ENCODE results near the gene IFIT3.
"Not testable (repeated sequence)": the region's sequence is repeated elsewhere in the genome, so short reads cannot be mapped to it uniquely, and the experiment has no call there.

Gene IFIT3

DNA sequence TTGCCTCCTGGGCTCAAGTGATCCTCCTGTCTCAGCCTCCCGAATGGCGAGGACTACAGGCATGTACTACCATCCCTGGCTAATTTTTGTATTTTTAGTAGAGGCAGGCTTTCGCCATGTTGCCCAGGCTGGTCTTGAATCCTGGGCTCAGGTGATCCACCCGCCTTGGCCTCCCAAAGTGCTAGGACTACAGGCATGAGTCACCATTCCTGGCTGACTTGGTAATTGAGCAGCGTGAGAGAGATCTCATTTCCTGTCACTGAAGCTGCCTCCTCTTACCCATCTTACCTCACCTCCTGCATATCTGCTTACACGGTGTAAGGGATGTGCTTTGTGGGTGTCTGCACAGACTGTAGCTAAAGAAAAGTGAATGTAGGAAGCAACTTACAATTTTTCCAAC lies 9.7 kb downstream of the IFIT3 start:
- DNase-seq = no peak

DNA sequence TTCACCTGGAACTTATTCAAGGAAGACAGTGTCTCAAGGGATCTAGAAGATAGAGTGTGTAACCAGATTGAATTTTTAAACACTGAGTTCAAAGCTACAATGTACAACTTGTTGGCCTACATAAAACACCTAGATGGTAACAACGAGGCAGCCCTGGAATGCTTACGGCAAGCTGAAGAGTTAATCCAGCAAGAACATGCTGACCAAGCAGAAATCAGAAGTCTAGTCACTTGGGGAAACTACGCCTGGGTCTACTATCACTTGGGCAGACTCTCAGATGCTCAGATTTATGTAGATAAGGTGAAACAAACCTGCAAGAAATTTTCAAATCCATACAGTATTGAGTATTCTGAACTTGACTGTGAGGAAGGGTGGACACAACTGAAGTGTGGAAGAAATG lies 10.9 kb downstream of the IFIT3 start:
- no peak for DNase-seq

DNA sequence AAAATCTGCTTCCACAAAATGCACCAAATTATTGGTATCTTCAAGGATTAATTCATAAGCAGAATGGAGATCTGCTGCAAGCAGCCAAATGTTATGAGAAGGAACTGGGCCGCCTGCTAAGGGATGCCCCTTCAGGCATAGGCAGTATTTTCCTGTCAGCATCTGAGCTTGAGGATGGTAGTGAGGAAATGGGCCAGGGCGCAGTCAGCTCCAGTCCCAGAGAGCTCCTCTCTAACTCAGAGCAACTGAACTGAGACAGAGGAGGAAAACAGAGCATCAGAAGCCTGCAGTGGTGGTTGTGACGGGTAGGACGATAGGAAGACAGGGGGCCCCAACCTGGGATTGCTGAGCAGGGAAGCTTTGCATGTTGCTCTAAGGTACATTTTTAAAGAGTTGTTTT lies 12.1 kb downstream of the IFIT3 start:
- DNase-seq = no peak

DNA sequence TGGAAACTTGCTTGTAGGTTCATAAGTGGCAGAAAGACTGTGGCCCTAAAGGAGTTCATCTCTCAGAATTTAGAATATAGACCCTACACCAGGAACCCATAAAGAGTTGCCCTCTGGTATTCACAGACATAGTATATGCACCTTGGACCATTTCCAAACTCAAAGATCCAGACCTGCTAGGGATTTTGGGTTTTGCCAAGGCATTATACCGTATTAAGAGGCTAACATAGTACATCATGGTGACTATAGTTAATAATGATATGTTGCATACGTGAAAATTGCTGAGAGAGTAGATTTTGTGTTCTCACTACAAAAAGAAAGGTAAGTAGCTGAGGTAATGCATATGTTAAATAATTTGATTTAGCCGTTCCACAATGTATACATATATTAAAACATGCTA lies 13.9 kb downstream of the IFIT3 start:
- no peak for DNase-seq

DNA sequence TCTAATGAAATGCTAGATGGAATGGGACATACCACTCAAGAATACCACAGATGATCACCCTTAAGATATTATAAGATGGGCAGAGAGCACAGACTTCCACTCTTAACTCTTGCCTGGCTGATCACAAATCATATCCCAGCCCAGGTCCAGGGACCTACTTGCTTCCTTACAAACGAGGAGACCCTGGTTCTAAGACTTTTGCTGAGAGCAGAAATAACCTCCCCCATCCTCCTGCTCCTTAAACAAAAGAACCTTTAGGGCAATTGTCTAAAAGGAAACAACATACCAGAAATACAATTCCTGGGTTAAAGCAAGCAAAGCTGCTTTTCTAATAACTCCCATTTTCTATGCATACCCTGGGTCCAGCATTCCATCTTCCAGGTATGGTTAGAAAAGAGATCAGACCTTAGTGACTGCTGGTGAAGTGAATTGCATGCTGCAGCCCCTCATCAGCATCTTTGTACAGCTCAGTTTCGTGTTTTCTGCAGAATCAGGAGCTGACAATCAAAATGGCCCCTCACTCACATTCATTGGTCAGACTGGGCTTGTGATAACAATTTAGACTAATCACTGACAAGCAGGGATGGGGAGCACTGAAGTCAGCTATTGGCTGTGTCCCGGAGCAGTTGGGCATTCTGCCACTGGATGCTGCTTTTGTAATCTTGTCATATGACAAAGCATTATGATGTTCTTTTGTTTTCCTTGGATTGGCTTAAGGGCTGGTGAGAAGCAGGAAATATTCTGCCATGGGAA lies 14.6 kb downstream of the IFIT3 start:
- DNase-seq = no peak

DNA sequence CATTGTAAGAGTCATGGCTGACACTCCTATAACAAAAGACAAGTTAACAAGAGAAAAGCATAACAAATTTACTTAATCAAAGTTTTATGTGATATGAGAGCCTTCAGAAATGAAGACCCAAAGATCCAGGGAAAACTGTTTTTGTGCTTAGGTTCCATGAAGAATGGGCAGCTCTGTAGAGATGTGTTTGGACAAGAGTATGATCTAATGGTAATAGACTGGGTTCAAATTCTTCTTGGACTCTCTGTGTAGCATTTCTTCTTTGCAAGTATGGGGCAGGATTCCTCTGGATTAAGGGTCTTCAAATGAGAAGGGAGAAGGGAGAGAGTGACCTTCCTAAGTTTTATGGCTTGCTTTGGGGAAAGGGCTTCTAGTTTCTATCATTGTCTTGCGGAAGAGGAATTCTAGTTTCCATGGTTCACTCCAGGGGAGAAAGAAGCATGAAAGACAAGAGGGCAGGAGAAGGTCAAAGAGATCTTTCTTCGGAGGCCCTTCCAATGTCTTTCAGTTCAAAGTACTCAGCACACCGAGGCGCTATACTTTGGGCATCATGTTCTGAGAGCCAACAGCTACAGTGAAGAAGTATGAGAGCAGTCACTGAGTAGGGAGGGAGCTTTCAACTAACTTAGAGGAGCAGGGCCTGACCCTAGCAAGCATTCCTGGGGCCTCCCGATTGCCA lies 15.4 kb downstream of the IFIT3 start:
- no peak for DNase-seq

DNA sequence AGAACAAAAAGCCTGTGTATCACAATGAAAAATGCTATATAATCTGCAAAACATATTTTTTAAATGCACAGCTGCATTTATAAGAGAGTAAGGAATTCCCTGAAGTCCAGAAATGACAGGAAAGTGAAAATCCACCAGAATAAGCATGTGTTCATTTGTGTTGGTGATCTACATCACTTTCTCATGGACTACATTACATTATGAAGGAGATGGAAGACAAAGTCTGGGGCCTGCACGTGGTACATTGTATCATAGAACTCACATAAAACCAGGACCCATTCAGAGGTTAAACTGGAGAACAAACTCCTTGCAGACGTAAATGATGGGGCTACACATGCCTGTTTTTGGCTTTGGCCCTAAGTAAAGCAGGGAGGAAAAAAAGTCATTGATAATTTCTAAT lies 16.4 kb downstream of the IFIT3 start:
- no peak for DNase-seq

DNA sequence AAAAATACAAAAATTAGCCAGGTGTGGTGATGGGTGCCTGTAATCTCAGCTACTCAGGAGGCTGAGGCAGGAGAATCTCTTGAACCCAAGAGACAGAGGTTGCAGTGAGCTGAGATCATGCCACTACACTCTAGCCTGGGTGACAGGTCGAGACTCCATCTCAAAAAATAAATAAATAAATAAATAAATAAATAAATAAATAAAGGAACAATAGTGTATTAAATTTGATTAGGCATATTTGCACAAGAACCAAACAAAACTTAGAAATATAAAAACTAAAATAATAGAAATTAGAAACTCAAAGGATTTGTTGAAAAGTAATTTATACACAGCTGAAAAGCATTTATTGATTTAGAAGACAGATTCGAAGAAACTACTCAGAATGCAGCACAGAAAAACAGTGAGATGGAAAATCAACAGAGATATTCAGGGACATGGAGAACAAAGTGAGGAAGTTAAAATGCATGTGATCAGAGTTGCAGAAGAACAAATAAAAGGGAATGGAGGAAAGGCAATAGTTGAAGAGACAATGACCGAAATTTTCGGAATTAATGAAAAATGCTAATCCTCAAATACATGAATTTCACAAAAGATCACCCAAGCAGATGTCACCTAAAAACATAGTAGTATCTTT lies 17.7 kb downstream of the IFIT3 start:
- DNase-seq = no peak

DNA sequence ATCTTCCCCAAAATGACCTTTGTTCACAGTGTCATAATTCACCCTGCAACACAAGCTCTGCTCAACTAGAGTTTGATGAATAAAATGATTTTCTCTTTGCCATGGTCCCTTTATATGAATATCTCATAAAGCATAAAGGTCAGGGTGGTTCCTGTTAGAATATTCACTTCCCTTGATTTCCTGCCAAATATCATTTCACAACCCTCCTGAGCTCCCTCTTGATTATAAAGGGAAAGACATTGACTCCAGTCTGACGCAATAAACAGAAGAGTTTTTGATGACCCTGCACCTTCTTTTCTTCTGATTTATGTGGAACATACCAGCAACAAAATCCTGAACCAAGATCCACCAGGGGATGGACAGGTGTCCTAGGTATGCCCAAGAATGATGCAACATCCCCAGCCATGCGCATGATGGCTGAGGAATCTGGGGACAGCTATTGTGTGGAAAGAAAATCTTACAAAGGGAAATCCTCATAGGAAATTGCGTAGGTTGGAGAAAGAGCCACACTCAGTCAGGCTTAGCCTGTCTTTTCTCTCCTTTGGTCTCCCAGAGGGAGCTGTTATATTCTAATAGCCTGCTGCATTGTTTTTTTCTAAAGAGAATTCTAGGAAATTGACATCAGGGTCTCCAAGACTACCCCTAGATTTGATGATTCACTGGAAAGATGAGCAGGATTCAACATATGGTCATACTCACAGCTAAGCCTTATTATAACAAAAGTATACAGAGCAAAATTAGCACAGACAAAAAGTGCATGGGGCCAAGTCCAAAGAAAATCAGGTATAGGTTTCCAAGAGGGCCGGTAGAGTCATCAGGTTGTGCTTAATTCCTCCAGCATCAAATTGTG lies 18.8 kb downstream of the IFIT3 start:
- DNase-seq = no peak

DNA sequence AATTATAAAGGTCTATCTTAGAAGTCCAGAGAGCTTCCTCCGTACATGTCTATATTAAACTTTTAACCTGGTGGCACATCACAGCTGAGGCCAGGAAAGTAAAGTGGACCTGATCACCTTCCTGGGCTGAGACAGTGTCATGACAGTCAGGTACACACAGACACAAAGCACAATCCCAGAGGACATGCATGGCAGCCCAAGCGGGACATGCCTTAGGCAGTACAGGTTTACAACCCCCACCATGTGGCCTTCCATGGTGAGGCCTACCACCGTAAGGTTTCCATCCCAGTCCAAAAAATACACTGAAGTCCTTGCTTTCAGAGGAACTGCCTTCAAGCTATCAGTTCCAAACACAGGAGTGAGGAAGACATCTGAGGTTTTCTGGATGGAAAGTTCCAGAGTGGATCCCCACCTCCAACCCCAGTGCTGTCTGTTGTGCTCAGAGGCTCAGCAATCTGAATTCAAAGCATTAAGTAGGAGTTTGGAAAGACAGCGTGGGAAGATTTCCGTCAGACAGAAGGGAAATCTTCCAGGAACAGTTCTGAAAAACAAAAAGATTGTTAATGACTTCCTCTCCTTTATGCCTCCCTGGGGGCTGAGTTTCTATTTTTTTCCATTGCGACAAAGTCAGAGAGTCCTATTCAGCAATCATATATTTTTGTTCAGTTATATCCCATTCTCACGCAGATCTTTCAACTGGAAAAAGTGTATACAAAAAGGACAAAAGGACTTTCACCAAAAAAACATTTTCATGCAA lies 20.1 kb downstream of the IFIT3 start:
- DNase-seq = no peak

DNA sequence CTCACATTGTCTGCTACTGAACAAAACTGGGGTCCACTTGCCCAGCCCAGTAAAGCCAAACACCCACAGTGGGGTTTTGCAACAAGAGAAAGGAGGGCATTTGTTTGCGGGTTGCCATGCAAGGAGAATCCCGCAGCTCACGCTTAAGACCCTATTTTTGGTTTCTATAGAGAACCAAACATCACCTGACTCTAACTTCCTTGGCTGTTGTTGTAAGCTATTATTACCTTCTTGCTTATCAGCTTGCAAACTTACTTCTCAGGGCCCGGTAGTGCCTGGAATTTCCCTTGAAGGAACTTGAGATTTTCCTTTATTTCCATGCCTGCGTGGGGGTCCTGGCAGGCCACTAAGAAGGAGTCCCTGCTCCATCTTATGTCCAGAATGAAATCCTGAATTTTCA lies 20.7 kb downstream of the IFIT3 start:
- no peak for DNase-seq

DNA sequence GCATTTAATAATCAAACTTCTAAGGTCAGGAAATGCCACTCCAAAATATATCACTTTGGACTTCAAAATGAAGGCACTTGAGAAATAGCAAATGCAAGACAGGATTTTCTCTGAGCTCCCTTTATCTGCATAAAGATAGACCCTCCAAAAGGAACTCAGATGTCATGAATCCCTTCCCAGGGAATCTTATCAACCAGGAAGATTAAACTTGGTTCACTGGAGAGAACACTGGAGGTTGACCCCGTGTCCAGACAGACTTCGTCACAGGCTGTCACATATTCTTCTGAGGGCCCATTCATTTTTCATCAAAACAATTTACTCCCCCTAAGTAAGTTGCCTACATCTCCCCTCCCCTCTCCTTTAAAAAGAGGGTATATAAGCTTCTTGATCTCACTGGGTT lies 21.2 kb downstream of the IFIT3 start:
- DNase-seq = no peak

DNA sequence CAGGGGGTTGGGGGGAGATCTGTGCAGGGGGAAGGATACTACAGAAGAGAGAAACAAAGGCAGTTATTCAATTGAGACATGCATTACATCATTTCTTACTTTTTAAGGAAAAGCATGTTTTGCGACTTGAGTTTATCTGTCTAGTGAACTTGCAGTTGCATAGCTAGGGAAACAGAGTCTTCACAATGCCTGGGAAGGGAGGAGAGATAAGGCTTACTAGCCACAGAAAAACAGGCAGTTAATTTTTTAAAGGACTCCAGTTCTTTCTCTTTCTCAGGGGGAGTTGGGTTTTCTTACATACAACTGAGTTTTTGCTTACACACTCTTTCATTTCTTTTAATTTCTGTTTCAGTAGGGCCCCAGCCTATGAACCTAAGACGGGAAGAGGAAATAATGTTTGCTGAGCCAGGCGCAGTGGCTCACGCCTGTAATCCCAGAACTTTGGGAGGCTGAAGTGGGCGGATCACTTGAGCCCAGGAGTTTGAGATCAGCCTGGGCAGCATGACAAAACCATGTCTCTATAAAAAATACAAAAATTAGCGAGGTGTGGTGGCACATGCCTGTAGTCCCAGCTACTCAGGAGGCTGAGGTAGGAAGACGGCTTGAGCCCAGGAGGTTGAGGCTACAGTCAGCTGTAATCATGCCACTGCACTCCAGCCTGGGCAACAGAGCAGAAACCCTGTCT lies 23.0 kb downstream of the IFIT3 start:
- DNase-seq = not testable (repeated sequence)

DNA sequence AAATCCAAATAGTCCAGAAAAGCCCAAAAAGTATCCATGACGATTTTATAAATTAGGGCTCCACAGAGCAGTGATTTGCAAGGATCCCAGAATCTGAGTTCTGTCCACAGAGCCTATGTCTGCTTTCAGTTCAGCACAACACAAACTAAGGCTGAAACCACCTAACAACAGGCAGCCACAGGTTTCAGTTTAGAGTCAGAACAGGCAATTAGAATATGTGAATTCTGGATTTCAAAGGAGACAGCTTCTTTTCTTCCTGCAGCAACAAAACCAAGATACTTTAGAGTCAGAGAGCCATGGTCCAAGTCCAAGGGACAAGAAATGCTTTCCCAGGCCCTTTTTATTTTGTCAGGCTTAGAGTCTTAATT lies 23.6 kb downstream of the IFIT3 start:
- no peak for DNase-seq

DNA sequence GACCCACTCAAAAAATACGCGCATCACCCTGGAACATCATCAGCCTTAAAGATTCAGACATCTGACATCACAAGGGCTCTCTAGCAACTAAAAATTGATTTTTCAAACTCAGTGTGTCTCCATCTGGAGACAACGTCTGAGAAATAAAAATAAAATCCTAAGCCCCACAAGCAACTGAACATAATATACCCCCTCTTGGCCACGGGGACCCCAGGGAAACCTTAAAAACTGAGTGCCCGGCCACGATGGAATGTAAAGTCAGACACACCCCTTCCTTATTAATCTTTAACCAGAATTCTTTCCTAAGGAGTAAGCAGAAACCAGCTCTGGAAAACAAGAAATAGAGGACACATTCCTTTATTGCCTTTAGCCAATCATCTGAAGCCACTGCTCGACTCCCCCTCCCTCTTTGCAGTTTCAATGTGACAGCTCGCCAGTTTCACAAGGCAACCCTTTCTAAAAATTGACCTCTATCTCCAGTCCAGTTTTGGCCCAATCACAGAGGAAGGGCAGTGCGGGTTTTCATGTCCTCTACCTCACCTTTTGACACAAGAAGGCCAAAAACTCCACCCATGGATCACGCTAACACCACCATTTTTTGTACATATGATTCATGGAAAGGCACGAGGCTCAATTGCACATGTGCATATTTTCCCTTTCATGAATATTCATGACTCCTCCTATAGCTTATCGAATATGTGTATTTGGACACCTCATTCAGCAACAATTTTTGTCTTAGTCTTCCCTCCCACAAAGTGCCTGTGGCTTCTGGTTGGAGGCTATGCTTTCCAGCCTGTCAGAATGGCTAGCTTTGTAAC lies 24.2 kb downstream of the IFIT3 start:
- DNase-seq = no peak

DNA sequence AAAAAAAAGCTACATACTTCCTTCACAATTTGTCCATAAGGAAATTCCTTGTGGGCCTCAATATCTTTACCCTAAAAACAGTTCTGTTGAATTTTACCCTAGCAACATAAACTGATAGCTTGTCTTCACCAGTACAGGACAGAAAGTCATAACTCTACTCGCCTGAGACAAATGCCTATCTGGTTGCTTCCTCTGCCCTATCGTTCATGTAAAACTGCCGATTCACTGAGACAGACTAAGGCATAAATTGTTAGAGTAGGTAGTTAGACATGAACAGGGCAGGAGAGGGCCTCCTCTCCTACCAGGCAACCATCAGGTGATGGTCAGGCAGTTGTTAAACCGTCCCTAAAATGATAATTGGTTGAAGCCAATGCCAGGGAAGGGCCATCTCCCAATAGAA lies 25.0 kb downstream of the IFIT3 start:
- no peak for DNase-seq

DNA sequence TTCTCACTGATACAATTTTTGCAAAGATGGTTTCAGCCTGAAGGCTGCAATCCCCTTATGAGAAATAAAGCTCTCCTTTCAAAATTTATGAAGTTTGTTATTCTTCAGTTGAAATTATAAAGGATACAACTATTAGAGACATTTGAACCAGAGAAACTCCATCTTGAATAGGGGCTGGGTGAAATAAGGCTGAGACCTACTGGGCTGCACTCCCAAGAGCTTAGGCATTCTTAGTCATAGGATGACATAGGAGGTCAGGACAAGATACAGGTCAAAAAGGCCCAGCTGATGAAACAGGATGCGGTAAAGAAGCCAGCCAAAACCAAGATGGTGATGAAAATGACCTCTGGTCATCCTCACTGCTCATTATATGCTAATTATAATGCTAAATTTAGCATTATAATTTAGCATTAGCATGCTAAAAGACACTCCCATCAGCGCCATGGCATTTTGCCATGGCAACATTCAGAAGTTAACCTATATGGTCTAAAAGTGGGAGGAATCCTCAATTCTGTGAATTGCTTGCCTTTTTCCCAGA lies 27.7 kb downstream of the IFIT3 start:
- DNase-seq = no peak

DNA sequence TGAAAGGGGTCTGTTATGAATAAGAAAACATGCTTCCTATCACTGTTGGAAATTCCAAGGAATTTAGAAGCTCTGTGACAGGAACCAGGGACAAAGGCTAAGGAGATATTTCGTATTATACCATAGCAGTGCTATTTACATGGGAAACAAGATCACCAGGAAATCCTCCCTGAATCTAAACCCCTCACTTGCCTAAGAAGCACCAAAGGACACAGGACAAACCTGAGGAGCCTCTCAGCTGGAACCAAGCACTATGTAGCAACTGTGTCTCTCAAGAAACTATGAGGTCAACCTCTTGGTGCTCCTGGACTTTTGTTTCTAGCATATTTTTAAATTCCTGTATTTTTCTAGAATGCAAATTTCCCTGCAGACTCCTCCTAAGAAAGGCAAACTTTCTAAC lies 29.3 kb downstream of the IFIT3 start:
- DNase-seq = no peak

DNA sequence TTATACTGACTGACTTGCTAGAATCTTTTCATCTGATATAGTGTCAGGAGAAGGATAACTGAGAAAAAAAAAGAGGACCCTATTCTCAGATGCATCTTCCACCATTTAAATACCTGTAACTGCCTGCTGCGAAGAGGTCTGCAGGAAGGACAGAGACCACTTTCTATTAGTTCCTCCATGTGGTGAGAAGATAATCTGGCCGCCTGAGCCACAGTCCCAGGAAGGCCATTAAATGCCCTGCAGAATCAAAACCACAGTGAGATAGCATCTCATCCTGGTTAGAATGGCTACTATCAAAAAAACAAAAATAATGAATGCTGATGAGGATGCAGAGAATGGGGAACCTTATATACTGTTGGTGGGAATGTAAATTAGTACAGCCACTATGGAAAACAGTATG lies 30.2 kb downstream of the IFIT3 start:
- DNase-seq = no peak

DNA sequence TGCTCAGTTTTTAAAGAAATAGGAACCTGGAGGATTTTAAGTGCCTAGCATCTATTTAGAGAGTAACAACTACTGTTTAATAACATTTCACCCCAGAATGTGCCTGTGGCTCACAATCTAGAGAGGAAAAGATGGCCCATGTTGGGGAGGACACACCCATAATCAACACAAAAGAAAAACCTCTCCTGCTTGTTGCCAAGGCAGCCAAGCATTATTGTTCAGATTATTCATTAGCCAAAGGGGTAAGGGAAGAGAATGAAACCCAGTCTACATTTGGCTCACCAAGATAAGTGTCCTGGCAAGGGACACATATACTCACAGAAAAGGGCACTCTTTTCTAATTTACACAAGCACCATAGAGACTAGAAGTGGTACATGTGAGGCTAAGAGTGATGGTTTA lies 32.4 kb downstream of the IFIT3 start:
- DNase-seq = no peak

DNA sequence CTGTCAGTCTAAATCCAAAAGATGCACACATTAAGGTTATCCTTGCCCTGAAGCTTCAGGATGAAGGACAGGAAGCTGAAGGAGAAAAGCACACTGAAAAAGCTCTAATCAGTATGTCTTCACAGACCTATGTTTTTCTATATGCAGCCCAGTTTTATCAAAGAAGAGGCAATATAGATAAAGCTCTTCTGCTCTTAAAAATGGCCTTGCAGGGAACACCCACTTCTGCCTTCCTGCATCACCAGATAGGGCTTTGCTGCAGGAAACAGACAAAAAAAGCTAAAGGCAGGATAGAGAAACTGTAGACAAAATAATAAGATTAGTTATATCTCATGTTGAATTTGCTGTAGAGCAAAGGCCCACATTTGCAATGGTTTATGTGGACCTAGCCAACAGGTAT lies 35.1 kb downstream of the IFIT3 start:
- DNase-seq = no peak

Data from activated CD4-positive, CD25-positive, alpha-beta regulatory T cell treated with anti-CD3 and anti-CD28 coated beads, Interleukin-2, amount 50 U/mL, for 72 hours (primary cell).